GM23338 (cell line): ENCODE results near the gene RNF11.

ENCODE experiments used
- CREB1 ChIP-seq: fragments of 250-450 bp; sonication (Bioruptor Pico); IDR thresholded peaks from 2 replicates; pipeline ENCODE4 v1.5.0; 2020; ENCODE audit warnings: low read depth, mild to moderate bottlenecking, moderate library complexity
- EZH2 ChIP-seq: fragments of 200-600 bp; sonication (generic); IDR thresholded peaks from one replicate; pipeline ENCODE4 v1.8.0; 2017; ENCODE audit warnings: antibody characterized with exemption, mild to moderate bottlenecking, low read depth; ENCODE audit not compliant: unreplicated experiment
- EZH2phosphoT487 ChIP-seq: fragments of 200-600 bp; sonication (generic); IDR thresholded peaks from one replicate; pipeline ENCODE4 v1.8.1; 2018; ENCODE audit warnings: antibody characterized with exemption; ENCODE audit not compliant: unreplicated experiment
- JUNB ChIP-seq: IDR thresholded peaks from one replicate; pipeline ENCODE4 v1.6.1; 2016; ENCODE audit warnings: antibody characterized with exemption; ENCODE audit not compliant: unreplicated experiment
- NANOG ChIP-seq: IDR thresholded peaks from 2 replicates; pipeline ENCODE4 v1.6.1; 2016; ENCODE audit warnings: antibody characterized with exemption, borderline replicate concordance
- POLR2AphosphoS5 ChIP-seq: IDR thresholded peaks from 2 replicates; pipeline ENCODE4 v1.6.1; 2016; ENCODE audit warnings: antibody characterized with exemption, low read depth
- STAT1 ChIP-seq: IDR thresholded peaks from one replicate; pipeline ENCODE4 v1.6.1; 2016; ENCODE audit warnings: antibody characterized with exemption; ENCODE audit not compliant: unreplicated experiment
- ZNF114 ChIP-seq: fragments of 250-450 bp; sonication (Bioruptor Pico); IDR thresholded peaks from 2 replicates; pipeline ENCODE4 v1.5.0; 2020; ENCODE audit warnings: mild to moderate bottlenecking, moderate library complexity
- TF ChIP-seq, protein P1 (sequence below), 2 experiments: fragments of 200-600 bp in 1 of 2; sonication (generic) in 1 of 2; conservative IDR thresholded peaks; 2 replicates each; pipeline versions ENCODE4 v1.5.1 to v1.6.1; 2016 to 2017; ENCODE audit warnings: antibody characterized with exemption in 2 of 2, low read depth in 2 of 2, mild to moderate bottlenecking in 2 of 2, moderate library complexity in 1 of 2
- TF ChIP-seq, protein P2 (sequence below): IDR thresholded peaks from one replicate; pipeline ENCODE4 v1.6.1; 2018; ENCODE audit warnings: antibody characterized with exemption; ENCODE audit not compliant: unreplicated experiment
- TF ChIP-seq, protein P3 (sequence below): IDR thresholded peaks from 2 replicates; pipeline ENCODE4 v1.6.1; 2016; ENCODE audit warnings: antibody characterized with exemption

GRCh38 chr1:51192213-51192843, 43.7 kb upstream of the RNF11 start:
- TF ChIP-seq, protein P1, sequence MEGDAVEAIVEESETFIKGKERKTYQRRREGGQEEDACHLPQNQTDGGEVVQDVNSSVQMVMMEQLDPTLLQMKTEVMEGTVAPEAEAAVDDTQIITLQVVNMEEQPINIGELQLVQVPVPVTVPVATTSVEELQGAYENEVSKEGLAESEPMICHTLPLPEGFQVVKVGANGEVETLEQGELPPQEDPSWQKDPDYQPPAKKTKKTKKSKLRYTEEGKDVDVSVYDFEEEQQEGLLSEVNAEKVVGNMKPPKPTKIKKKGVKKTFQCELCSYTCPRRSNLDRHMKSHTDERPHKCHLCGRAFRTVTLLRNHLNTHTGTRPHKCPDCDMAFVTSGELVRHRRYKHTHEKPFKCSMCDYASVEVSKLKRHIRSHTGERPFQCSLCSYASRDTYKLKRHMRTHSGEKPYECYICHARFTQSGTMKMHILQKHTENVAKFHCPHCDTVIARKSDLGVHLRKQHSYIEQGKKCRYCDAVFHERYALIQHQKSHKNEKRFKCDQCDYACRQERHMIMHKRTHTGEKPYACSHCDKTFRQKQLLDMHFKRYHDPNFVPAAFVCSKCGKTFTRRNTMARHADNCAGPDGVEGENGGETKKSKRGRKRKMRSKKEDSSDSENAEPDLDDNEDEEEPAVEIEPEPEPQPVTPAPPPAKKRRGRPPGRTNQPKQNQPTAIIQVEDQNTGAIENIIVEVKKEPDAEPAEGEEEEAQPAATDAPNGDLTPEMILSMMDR (conservative IDR thresholded peaks at IDR 0.05; ENCODE audit: low read depth in 2 of 2), result peak; percentile 85
- TF ChIP-seq EZH2 (no peak), POLR2AphosphoS5 (no peak), NANOG (no peak), EZH2phosphoT487 (no peak), CREB1 (no peak), JUNB (no peak), STAT1 (no peak), ZNF114 (CRISPR knock-in tag) (no peak)
- TF ChIP-seq, protein P2, sequence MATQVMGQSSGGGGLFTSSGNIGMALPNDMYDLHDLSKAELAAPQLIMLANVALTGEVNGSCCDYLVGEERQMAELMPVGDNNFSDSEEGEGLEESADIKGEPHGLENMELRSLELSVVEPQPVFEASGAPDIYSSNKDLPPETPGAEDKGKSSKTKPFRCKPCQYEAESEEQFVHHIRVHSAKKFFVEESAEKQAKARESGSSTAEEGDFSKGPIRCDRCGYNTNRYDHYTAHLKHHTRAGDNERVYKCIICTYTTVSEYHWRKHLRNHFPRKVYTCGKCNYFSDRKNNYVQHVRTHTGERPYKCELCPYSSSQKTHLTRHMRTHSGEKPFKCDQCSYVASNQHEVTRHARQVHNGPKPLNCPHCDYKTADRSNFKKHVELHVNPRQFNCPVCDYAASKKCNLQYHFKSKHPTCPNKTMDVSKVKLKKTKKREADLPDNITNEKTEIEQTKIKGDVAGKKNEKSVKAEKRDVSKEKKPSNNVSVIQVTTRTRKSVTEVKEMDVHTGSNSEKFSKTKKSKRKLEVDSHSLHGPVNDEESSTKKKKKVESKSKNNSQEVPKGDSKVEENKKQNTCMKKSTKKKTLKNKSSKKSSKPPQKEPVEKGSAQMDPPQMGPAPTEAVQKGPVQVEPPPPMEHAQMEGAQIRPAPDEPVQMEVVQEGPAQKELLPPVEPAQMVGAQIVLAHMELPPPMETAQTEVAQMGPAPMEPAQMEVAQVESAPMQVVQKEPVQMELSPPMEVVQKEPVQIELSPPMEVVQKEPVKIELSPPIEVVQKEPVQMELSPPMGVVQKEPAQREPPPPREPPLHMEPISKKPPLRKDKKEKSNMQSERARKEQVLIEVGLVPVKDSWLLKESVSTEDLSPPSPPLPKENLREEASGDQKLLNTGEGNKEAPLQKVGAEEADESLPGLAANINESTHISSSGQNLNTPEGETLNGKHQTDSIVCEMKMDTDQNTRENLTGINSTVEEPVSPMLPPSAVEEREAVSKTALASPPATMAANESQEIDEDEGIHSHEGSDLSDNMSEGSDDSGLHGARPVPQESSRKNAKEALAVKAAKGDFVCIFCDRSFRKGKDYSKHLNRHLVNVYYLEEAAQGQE, result no peak
- TF ChIP-seq, protein P3, sequence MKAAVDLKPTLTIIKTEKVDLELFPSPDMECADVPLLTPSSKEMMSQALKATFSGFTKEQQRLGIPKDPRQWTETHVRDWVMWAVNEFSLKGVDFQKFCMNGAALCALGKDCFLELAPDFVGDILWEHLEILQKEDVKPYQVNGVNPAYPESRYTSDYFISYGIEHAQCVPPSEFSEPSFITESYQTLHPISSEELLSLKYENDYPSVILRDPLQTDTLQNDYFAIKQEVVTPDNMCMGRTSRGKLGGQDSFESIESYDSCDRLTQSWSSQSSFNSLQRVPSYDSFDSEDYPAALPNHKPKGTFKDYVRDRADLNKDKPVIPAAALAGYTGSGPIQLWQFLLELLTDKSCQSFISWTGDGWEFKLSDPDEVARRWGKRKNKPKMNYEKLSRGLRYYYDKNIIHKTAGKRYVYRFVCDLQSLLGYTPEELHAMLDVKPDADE, result no peak
